Hepatocyte (in vitro differentiated cells): ENCODE measurements around the gene BBOX1.

Source experiments
- CTCF ChIP-seq: fragments of 200-600 bp; sonication (generic); IDR thresholded peaks from 2 replicates; pipeline ENCODE4 v1.5.1; 2016; ENCODE audit warnings: antibody characterized with exemption, mild to moderate bottlenecking; ENCODE audit not compliant: poor library complexity
- EZH2phosphoT487 ChIP-seq: fragments of 200-600 bp; sonication (generic); IDR thresholded peaks from one replicate; pipeline ENCODE4 v1.6.1; 2018; ENCODE audit warnings: antibody characterized with exemption, mild to moderate bottlenecking, low read depth, moderate library complexity; ENCODE audit not compliant: unreplicated experiment, severe bottlenecking

- TF ChIP-seq CTCF, result no peak
- no peak for TF ChIP-seq EZH2phosphoT487
Observed at GRCh38 chr11:27130806-27131205, 90.2 kb downstream of the BBOX1 start.
